SKM-1 treated with dmso at 0.1 percent for 144 hours (cell line): ENCODE measurements around the gene KCNJ3.

Experiments used
- DNase-seq: peaks from one replicate; lab custom pipeline; 2025; ENCODE audit not compliant: unreplicated experiment; lab: John Stamatoyannopoulos, UW

KCNJ3 gene

DNA sequence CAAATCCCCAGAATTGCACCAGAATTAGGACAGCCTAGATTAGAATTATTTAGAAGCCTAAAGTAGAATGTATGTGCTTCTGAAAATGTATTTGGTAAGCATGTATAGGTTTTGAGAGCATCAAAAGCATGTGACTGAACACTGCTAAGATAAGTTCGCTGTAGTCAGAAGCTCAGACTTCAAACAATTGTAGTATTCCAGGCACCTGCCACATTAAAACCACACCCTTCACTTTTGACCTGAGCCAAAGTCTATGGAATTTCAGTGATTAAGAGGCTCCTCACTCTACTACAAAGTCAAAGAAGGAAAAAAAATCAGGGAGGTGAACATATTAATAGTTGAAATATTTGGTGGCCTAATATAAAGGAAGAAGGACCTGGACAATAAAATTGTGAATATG lies 8.2 kb downstream of the KCNJ3 start:
- DNase-seq, result no peak

DNA sequence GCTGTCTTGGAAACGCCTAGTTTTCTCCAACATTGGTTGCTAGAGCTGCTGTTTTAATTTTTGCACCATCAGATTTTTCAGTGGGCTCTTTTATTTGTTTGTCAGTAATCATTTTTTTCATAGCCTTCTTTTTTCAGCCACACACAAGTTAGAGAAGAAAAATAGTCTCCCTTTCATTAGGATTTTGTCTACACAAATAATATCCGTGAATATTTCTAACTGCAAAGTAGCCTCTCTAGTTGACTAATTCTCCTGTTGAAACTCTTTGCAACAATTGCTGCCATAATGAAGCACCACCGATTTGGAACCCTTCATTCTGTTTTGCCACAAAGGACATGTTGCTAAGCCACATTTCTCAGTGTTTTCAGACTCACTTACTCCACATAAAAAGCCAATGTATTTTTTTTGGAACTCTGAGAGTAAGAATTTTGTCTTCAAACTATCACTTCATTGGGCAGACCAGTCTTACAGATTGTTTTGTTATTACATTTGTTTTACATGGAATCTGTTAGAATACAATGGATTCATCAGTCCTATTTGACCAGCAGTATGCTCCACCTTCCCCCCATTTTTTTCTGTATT lies 9.6 kb downstream of the KCNJ3 start:
- no peak for DNase-seq

DNA sequence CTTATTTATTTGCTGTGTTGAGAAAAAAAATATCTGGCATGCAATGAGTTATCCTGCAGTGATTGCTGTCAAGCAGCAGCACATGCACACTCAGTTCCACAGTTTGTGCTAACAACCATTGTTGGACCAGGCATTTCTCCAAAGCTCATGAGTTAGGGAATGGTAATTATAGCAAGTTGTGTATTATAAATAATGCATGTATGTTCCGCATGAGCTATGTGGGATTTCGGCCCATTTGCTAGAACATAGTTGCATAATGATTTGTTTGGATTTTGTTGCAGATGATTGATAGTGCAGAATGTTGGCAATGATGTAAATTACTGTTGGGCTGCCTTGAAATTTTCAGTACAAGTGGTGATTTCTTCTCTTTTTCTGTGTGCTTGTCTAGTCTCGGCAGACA lies 10.7 kb downstream of the KCNJ3 start:
- no peak for DNase-seq

DNA sequence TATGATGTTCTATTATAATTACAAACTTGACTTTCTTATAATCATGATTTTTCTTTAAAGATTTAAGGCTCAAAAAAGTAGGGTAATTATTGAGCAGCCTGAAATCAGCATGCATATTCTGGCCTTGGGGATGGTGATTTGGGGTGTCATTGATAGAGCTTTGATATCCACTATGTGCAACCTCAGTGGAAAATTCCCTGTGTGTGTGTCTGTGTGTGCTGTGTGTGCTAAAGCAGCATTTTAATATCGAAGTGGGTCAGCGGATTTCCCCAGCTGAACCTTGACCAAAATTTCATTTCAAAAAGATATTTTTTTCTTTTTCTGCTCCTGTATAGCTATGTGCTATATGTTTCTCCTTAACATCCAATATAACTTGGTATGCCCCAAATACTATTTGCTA lies 11.6 kb downstream of the KCNJ3 start:
- no peak for DNase-seq

DNA sequence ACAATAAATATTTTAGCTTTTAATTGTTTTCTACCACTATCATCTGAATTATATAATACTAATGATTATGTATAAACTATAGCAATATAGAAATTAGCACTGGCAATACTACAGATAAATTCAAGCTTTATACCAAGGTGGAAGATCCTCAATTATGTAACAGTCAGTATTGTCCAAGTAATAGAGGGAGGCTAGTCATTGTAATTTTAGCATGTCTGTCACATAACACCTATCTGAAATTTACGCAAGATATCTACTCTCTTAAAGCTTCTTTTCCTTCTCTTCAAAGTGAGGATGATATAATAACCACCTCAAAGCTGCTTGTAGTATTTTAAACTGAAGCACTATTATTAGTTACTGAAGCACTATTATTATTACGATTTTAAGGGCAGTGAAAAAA lies 12.2 kb downstream of the KCNJ3 start:
- no peak for DNase-seq

DNA sequence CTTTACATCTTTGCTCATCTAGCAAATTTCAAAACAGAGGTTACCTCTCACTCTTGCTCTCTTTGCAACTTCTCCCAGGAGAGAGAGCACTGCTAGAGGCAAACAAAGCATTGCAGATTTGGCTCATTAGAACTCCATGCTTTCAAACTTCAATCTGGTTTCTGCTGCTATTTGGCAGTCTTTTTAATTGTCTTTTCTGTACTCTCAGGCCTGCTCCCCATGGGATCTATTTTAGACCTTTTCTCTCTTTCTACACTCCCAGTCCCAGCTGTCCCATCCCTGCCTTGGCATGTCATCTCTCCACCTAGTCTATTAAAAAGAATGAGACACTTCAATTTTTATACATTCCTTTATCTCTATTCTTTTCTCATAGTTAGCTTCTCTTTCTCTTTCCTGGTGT lies 15.2 kb downstream of the KCNJ3 start:
- no peak for DNase-seq

DNA sequence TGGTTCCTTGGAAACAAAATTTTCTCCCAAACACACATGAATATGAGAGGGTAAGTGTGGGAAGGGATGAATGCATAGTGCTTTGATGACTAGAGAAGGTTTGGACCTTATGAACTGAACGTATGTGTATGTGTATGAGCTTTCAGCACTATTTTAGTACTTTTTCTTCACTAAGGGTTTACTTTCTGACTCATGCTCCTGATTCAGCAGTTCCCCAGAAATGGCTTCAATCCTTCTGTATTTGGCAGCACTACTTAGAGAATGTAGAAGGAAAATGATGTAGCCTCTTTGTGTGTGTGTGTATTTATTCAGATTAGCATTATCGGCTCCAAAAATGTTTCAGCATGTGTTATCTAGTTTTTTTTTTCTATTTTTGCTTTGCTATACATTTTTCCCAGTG lies 22.2 kb downstream of the KCNJ3 start:
- DNase-seq, result no peak

DNA sequence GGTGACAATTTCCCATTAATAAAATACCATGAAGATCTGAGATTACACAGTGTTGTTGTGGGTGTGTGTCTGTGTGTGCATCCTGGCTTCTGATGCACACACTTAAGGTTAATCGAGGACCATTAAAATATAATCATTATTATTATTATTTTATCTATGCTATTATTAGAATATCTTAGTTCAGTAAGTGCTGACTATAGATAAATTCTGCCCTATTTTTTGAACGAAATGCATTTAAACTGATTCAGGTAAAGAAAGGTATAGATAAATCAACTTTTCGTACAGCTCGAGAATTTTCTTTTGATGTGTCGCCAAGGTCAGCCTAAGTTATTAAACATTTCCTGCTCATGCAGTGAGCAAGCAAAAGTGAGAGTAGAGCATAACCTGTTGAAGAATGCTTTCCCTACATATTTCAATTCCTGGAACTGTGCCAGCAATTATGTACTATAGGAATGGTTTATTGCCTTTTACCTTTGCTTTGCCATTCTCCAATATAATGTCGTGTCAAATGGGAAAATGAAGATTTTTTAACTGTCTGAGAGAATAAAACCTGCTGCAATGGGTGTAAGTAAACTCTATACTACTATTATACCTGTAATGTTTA lies 25.8 kb downstream of the KCNJ3 start:
- no peak for DNase-seq

DNA sequence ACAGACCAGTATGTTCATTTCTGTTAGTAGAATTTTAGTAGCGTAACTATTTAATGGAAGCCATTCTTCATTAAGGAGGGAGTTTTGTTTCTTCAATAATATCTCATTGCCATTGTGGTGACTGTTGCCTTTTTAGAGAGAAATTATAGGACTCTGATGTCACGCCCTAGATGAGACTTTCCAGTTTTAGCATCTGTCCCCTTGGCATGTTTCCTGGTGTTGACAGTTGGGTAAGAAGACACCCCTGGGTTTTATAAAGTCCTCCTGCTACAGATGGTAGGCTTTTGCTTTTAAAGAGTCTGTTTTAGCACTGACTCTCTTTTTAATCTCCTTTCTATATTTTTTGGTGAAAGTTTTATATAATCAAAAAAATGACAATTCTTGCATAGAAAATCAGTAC lies 41.9 kb downstream of the KCNJ3 start:
- no peak for DNase-seq

DNA sequence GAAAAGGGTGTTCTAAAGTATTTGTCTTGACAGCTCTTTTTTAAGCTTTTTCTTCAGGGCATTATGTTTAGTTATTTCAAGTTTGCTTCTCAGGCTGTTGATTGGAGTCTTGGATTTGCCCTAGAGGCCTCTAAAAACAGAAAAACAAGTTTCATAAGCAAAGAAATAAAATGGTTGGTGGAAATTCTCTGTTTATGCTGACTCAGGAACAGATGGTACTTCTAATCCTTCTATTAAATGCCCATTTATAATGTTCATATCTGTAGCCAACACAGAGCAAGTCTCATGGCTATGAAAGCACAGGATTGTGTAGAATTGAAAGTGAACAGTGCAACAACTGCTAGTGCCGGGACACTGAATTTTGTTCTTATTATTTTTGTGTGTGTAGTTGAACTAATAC lies 60.4 kb downstream of the KCNJ3 start:
- DNase-seq, result no peak

DNA sequence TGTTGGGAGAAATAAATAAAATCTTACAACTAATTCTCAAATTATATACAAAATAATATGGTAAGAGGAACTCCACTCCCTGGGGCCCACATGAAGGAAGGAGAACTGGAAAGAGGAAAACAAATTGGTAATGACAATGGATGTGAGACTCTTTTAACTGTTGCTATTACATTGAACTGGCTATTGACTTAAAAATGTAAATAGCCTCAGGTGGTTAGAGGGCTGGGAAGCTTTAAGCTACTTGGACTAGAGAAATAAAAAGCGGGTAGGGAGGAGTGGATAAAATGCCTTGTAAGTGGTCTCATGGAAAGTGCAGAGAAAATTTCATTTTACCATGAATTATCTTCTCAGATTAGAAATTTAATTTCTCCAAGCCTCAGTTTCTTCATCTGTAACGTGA lies 64.1 kb downstream of the KCNJ3 start:
- no peak for DNase-seq

DNA sequence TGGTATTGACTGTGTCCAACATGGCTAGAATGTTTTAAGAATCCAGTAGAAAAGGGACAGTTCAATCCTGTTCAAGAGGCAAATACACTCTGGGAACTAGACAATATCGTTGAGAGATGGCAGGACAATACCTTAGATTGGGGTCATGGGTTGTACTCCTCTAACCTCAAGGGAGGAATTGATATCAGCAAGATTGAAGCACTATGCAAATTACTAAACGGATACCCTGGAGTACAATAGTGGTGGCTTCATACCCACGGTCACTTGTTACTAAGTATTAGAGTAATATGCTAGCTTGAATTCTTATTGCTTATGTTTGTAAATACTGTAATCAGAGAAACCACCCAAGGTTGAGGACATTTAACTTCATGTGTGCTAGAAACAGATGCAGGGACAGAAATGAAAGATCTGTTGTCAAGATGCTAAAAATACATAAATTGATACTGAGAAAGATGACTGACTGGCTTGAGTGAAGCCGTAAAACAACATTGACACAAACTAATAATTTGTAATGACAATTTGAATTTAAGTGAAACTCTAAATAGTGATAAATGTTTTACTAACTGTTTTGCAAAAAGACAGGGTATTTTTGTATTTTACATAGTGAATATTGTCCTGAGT lies 73.3 kb downstream of the KCNJ3 start:
- no peak for DNase-seq

DNA sequence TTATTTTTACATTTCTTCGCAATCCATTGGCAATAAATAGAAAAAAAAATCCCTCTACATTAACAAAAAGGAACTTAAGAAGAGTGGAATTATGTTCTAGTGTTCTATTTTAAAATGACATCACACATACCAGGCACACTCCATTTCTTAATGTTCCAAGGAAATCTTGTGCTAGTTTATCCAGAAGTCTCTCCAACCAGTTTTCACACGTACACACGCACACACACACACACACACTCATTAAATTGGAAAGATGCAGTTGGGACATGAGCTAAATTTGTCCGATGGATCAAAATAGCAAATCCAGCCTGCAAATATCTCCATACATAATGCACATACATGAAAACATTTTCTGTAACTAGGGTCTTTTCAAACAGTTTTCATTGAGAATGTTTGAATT lies 78.3 kb downstream of the KCNJ3 start:
- DNase-seq, result no peak

DNA sequence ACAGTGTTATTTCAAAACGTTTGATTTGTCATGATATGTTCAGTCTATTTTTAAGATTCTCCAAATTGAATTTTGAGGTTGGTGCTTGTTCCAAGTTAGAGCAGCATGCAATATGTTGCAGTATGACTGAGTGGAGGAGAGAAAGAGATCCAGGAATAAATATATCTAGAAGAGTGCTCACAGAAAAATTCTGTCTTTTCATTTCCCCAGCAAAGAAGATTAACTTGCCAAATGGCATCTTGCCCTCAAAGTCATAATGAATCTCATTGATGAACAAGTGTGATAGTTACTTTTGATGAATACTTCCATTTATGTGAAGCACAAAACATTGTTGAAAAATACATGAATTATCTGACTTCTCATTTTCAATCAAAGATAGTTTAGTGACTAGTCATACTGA lies 95.9 kb downstream of the KCNJ3 start:
- no peak for DNase-seq

DNA sequence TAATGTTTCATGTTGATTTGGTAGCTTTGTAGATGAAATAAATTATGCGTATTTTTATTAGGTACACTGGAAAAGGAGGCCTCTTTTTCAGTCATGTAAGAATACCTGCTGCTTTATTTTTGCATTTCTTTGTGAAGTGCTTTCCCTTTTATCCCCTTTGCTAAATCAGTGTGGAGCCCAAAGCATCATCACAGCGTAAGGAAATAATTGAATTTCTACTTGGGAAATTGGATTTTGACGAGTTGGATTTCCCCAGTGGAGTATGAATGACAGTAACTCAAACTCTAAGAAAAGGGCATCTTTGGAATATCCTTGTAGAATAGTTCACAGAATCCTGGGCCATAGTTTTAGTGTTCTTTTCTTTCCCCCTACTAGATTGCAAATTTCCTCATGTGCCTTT lies 97.2 kb downstream of the KCNJ3 start:
- DNase-seq, result no peak

DNA sequence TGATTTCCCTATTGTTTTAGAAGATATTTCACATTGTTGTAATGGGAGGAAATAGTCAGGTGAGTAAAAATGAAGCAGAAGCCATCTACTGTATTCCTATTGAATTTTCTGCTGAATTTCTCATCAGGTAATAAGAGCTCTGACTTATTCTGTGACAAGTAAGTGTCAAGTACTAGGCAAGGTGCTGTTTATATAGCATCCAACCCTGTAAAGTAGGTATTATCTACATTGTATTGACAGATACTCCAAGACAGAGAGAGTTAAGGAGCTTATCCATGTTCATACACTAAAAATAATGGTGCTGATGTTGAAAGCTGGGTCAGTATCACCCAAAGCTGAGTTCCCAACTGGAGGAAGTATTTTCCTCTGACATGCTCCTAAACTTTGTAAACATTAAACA lies 106.0 kb downstream of the KCNJ3 start:
- no peak for DNase-seq

DNA sequence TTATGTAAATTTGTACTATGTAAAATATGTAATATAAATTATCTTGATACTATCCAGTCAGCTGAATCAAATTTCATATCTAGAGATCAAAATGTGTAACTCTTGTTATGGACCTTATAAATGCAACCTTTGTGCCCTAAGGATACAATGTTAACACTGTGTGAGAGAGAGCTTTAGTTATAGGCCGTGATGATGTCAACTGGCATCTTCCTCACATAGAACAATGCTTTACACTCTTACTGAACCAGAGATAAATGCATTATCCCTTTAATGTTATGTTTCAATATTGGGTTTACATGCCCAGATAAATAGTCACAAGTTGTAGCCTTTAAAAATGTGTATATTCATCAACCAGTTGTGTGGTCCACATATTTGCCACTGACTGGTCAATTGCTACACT lies 115.1 kb downstream of the KCNJ3 start:
- DNase-seq, result no peak

DNA sequence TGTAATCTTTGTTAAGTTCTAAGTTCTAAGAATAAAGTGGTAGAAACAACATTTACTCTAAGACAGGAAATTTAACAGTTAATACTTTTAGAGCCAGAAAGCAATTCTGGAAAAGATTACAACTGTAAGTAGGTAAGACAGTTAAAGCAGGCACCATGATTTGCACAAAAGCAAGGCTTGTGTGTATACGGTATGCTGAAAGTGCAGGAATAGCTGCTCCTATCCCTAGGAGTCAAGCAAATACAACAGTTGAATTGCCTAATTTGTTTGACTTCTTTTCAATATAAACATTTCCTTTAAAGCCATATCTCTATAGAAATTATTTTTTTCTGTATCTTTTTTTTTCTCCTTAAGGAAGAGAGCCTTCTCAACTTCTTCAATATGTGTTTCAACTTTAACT lies 116.4 kb downstream of the KCNJ3 start:
- DNase-seq, result no peak

DNA sequence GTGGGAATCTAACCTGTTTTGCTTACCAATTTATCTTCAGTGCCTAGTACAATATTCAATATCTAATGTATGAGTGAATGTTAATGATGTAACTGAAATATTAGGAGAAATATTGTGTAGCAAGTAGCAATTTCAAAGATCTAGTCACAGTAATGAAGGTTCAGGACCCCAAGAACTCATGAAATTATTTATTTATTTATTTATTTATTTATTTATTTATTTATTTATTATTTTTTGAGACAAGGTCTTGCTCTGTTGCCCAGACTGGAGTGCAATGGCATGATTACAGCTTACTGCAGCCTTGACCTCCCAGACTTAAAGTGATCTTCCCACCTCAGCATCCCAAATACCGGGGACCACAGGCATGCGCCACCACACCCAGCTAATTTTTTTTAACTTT lies 126.9 kb downstream of the KCNJ3 start:
- no peak for DNase-seq

DNA sequence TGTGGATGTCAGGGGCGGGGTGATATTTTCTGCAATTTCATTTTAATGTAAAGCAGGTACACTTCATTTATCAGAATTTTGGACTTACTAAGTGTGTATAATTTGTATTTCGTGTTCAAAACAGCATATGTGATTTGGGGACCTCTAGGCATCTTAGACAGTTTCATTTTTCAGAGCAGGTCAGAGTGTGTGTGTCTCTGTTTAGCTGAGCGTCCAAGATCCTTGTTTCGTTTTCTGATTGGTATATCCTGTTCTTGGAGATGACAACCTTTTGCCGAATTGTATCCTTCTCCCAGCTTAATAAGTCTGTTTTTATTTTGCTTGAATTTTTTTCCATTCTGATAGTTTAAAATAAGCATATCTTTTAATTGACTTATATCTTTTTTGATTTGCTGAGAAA lies 128.3 kb downstream of the KCNJ3 start:
- DNase-seq, result no peak

DNA sequence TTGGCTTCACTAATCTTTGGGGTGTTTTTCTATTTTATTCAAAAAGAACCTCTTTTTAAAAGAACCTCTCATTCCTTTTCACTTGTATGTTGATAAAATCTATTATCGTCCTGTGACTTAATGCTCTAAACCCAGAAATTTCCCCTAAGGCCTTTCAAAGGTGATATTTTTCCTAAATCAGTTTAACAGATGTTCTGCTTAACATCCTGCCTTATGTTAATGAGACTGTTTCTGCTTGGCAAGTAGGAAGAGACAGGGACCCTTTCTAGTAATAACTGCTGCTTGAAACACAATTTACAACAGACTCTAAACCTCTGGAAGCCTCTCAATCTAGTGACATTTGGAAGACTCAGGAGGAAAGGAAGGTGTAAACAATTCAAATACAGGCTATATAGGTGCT lies 128.8 kb downstream of the KCNJ3 start:
- no peak for DNase-seq

DNA sequence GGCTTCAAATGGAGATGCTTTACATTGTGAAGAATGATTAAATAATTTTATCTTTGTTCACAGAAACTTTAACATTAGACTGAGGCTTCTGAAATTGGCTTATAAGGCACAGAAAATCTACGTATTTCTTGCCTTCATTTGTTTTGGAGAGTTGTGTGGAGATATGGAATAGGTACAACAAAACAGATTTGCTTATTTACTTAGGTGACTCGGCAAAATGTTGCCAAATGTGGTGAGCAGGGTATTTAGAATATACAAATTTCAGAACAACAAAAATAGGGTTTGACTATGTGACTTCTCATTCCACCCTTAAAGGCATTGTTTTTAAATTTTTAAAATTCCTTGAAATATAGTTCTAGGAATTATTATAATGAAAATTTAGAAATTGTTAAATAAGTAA lies 134.2 kb downstream of the KCNJ3 start:
- DNase-seq, result no peak

DNA sequence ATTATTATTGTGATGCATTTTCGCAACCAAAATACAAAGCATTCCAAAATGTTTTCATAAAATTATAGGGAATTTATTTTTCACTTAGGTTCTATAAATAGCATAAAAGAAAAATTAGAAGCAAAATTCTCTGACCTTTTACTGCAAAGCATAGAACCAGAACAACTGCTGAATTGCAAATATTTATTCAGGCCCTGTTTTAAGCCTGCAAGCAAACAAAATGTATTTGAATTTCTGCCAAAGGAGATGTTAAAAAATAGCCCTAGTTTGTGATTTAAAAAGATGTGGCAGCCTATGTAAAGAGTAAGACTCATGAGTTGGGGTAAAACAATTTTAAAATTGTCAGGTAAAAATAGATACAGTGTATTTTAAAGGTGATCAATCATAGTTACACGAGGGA lies 138.1 kb downstream of the KCNJ3 start:
- no peak for DNase-seq
